Measurements from ENCODE around the gene PAX6. TPM values are rescaled to one million over a fixed set of nuclear protein-coding genes. Genes with fewer than 3 reads are reported as not detected.

PAX6 gene
- total RNA-seq, 1 experiment from 2014 or later, result 12.4 TPM

GRCh38 chr11:31794548-31794947 is 16.6 kb downstream of the PAX6 start:
- Histone ChIP-seq H3K9me3 (no peaks in the 10 kb centered on the region), H3K27me3 (no peaks in the 10 kb centered on the region), H3K36me3 (peaks cover 9% of the 10 kb centered on the region), H3K4me3 (no peak overlapping the region)
- no peak for DNase-seq

- no peak overlapping the region for H3K4me3 ChIP-seq
- H3K27me3 ChIP-seq, result no peaks in the 10 kb centered on the region
- no peaks in the 10 kb centered on the region for H3K9me3 ChIP-seq
- H3K36me3 ChIP-seq, result peaks cover 14% of the 10 kb centered on the region
- no peak for DNase-seq
Measured at GRCh38 chr11:31793264-31793663, 17.9 kb downstream of the PAX6 start.

- Histone ChIP-seq H3K36me3 (peaks cover 14% of the 10 kb centered on the region), H3K9me3 (no peaks in the 10 kb centered on the region), H3K27me3 (no peaks in the 10 kb centered on the region), H3K4me3 (no peak overlapping the region)
- no peak for DNase-seq
Measured at GRCh38 chr11:31792456-31792855, 18.7 kb downstream of the PAX6 start.

- H3K9me3 ChIP-seq, result no peaks in the 10 kb centered on the region
- H3K36me3 ChIP-seq, result peaks cover 14% of the 10 kb centered on the region
- H3K27me3 ChIP-seq, result no peaks in the 10 kb centered on the region
- no peak for DNase-seq
- no peak overlapping the region for H3K4me3 ChIP-seq
Measured at GRCh38 chr11:31792036-31792435, 19.1 kb downstream of the PAX6 start.

GRCh38 chr11:31790649-31791048 is 20.5 kb downstream of the PAX6 start:
- Histone ChIP-seq H3K9me3 (no peaks in the 10 kb centered on the region), H3K36me3 (peaks cover 14% of the 10 kb centered on the region)

GRCh38 chr11:31788085-31788484 is 23.0 kb downstream of the PAX6 start:
- peaks cover 8% of the 10 kb centered on the region for H3K36me3 ChIP-seq
- no peak overlapping the region for H3K4me3 ChIP-seq
- no peaks in the 10 kb centered on the region for H3K27me3 ChIP-seq
- H3K9me3 ChIP-seq, result no peaks in the 10 kb centered on the region
- no peak for DNase-seq

More at GRCh38 chr11:31790649-31791048, 20.5 kb downstream of the PAX6 start:
- no peak overlapping the region for H3K4me3 ChIP-seq
- no peaks in the 10 kb centered on the region for H3K27me3 ChIP-seq
- DNase-seq, result no peak

- Histone ChIP-seq H3K27me3 (no peaks in the 10 kb centered on the region), H3K4me3 (no peak overlapping the region), H3K36me3 (peaks cover 5% of the 10 kb centered on the region), H3K9me3 (no peaks in the 10 kb centered on the region)
- DNase-seq, result no peak
Measured at GRCh38 chr11:31786996-31787685, 24.0 kb downstream of the PAX6 start.

GRCh38 chr11:31784611-31785010 is 26.5 kb downstream of the PAX6 start:
- DNase-seq, result no peak
- H3K9me3 ChIP-seq, result no peaks in the 10 kb centered on the region
- H3K36me3 ChIP-seq, result peaks cover 5% of the 10 kb centered on the region
- no peaks in the 10 kb centered on the region for H3K27me3 ChIP-seq
- H3K4me3 ChIP-seq, result no peak overlapping the region

- no peak for DNase-seq
- no peaks in the 10 kb centered on the region; the same call in 1 of the 2 replicates for H3K36me3 ChIP-seq
- H3K9me3 ChIP-seq, result no peaks in the 10 kb centered on the region
- H3K27me3 ChIP-seq, result no peaks in the 10 kb centered on the region
- H3K4me3 ChIP-seq, result no peak overlapping the region
Measured at GRCh38 chr11:31783252-31783651, 27.9 kb downstream of the PAX6 start.

GRCh38 chr11:31782257-31782656 is 28.9 kb downstream of the PAX6 start:
- Histone ChIP-seq H3K27me3 (no peaks in the 10 kb centered on the region), H3K36me3 (no peaks in the 10 kb centered on the region; the same call in 1 of the 2 replicates), H3K4me3 (no peak overlapping the region), H3K9me3 (no peaks in the 10 kb centered on the region)
- no peak for DNase-seq

- Histone ChIP-seq H3K36me3 (no peaks in the 10 kb centered on the region; the same call in 1 of the 2 replicates), H3K27me3 (no peaks in the 10 kb centered on the region), H3K9me3 (no peaks in the 10 kb centered on the region), H3K4me3 (no peak overlapping the region)
- no peak for DNase-seq
Measured at GRCh38 chr11:31780480-31780971, 30.6 kb downstream of the PAX6 start.

- Histone ChIP-seq H3K27me3 (no peaks in the 10 kb centered on the region), H3K9me3 (no peaks in the 10 kb centered on the region), H3K4me3 (no peak overlapping the region), H3K36me3 (no peaks in the 10 kb centered on the region; the same call in 1 of the 2 replicates)
- DNase-seq, result no peak
Measured at GRCh38 chr11:31780078-31780477, 31.0 kb downstream of the PAX6 start.

- no peaks in the 10 kb centered on the region for H3K36me3 ChIP-seq
- no peak overlapping the region for H3K4me3 ChIP-seq
- peak; percentile 45 for DNase-seq
- no peaks in the 10 kb centered on the region for H3K9me3 ChIP-seq
- no peaks in the 10 kb centered on the region for H3K27me3 ChIP-seq
Measured at GRCh38 chr11:31779374-31779791, 31.7 kb downstream of the PAX6 start.

- Histone ChIP-seq H3K4me3 (no peak overlapping the region), H3K27me3 (no peaks in the 10 kb centered on the region), H3K36me3 (no peaks in the 10 kb centered on the region), H3K9me3 (no peaks in the 10 kb centered on the region)
- no peak for DNase-seq
Measured at GRCh38 chr11:31772412-31772811, 38.7 kb downstream of the PAX6 start.

GRCh38 chr11:31770011-31770700 is 41.0 kb downstream of the PAX6 start:
- no peak overlapping the region for H3K4me3 ChIP-seq
- H3K9me3 ChIP-seq, result no peaks in the 10 kb centered on the region
- DNase-seq, result no peak
- H3K36me3 ChIP-seq, result no peaks in the 10 kb centered on the region
- no peaks in the 10 kb centered on the region for H3K27me3 ChIP-seq

- Histone ChIP-seq H3K4me3 (no peak overlapping the region), H3K36me3 (no peaks in the 10 kb centered on the region), H3K27me3 (no peaks in the 10 kb centered on the region), H3K9me3 (no peaks in the 10 kb centered on the region)
- no peak for DNase-seq
Measured at GRCh38 chr11:31768749-31769640, 42.1 kb downstream of the PAX6 start.

GRCh38 chr11:31767685-31768084 is 43.4 kb downstream of the PAX6 start:
- Histone ChIP-seq H3K36me3 (no peaks in the 10 kb centered on the region), H3K27me3 (no peaks in the 10 kb centered on the region), H3K9me3 (no peaks in the 10 kb centered on the region), H3K4me3 (no peak overlapping the region)
- no peak for DNase-seq

Data from MG63 (cell line).